ENCODE data around the gene ST3GAL4.

- TF ChIP-seq, protein P1, sequence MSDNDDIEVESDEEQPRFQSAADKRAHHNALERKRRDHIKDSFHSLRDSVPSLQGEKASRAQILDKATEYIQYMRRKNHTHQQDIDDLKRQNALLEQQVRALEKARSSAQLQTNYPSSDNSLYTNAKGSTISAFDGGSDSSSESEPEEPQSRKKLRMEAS (CRISPR knock-in tag; IDR thresholded peaks at IDR 0.05): no peak
- no peak for TF ChIP-seq PRDM15 (CRISPR knock-in tag; IDR thresholded peaks at IDR 0.05)
Measured at GRCh38 chr11:126415669-126416420, 60.4 kb downstream of the ST3GAL4 start.
